WERI-Rb-1 (cell line): ENCODE measurements around the gene ARHGDIB.

Experiments
- DNase-seq: peaks from one replicate; pipeline ENCODE4 v3.0.0-alpha.2; 2020
- H3K27ac ChIP-seq: fragments of 250-450 bp; sonication (Bioruptor Pico); 2 replicates; pipeline ENCODE4 v1.5.1; 2020; ENCODE audit warnings: mild to moderate bottlenecking, moderate library complexity
- H3K27me3 ChIP-seq: fragments of 250-450 bp; sonication (Bioruptor Pico); 2 replicates; pipeline ENCODE4 v1.5.1; 2021; ENCODE audit warnings: mild to moderate bottlenecking, low read depth, moderate library complexity; ENCODE audit not compliant: insufficient read depth, severe bottlenecking
- H3K36me3 ChIP-seq: fragments of 250-450 bp; sonication (Bioruptor Pico); 2 replicates; pipeline ENCODE4 v1.5.1; 2020; ENCODE audit warnings: mild to moderate bottlenecking, moderate library complexity
- H3K4me3 ChIP-seq: 2 replicates; pipeline ENCODE4 v1.5.1; 2011; ENCODE audit warnings: low read depth, mild to moderate bottlenecking, control low read depth, low read length
- H3K9me3 ChIP-seq: fragments of 250-450 bp; sonication (Bioruptor Pico); 2 replicates; pipeline ENCODE4 v1.5.1; 2021; ENCODE audit warnings: mild to moderate bottlenecking, moderate library complexity; ENCODE audit not compliant: severe bottlenecking
- TF ChIP-seq, protein P1 (sequence below): IDR thresholded peaks from 2 replicates; pipeline ENCODE4 v1.5.1; 2011; ENCODE audit warnings: low read depth, mild to moderate bottlenecking, control low read depth, inconsistent platforms, low read length

ARHGDIB gene

DNA sequence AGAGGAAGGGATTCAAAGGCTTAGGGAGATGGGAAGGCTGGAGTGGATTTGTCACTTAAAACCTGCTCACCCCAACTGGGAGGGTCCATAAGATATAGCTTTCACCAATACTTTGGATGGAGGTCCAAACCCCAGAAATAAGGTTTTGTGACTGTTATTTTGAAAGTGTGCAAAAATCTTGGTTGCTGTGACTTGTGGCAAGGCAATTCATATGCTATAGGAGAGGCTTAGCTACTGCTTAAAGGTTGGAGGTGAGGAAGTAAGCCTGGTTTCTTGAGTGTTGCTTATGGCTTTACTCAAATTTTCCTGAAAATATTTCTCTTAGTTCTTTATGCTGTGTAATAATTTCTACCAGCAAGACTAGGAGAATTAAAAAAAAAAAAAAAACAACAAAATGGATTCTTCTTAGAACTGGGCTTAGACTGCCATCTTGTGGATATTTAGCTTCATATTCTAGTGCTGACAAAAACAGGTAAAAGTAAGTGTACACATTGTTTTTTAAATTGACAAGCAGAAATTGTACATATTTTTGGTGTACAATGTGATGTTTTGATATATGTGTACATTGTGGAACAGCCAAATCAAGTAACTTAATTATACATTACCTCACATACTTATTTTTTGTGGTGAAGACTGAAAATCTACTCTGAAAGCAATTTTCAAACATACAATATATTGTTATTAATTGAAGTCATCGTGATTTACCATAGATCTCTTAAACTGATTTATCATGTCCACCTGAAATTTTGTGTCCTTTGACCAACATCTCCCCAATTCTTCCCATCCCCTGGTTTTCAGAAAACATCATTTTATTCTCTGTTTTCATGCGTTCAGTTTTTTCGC, 34.4 kb upstream of the ARHGDIB start:
- no peaks in the 10 kb centered on the region for H3K36me3 ChIP-seq
- no peak for DNase-seq
- H3K9me3 ChIP-seq = peaks cover 2% of the 10 kb centered on the region
- H3K27me3 ChIP-seq = no peaks in the 10 kb centered on the region
- H3K27ac ChIP-seq = no peak overlapping the region
- TF ChIP-seq, protein P1, sequence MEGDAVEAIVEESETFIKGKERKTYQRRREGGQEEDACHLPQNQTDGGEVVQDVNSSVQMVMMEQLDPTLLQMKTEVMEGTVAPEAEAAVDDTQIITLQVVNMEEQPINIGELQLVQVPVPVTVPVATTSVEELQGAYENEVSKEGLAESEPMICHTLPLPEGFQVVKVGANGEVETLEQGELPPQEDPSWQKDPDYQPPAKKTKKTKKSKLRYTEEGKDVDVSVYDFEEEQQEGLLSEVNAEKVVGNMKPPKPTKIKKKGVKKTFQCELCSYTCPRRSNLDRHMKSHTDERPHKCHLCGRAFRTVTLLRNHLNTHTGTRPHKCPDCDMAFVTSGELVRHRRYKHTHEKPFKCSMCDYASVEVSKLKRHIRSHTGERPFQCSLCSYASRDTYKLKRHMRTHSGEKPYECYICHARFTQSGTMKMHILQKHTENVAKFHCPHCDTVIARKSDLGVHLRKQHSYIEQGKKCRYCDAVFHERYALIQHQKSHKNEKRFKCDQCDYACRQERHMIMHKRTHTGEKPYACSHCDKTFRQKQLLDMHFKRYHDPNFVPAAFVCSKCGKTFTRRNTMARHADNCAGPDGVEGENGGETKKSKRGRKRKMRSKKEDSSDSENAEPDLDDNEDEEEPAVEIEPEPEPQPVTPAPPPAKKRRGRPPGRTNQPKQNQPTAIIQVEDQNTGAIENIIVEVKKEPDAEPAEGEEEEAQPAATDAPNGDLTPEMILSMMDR = no peak
- no peak overlapping the region for H3K4me3 ChIP-seq

DNA sequence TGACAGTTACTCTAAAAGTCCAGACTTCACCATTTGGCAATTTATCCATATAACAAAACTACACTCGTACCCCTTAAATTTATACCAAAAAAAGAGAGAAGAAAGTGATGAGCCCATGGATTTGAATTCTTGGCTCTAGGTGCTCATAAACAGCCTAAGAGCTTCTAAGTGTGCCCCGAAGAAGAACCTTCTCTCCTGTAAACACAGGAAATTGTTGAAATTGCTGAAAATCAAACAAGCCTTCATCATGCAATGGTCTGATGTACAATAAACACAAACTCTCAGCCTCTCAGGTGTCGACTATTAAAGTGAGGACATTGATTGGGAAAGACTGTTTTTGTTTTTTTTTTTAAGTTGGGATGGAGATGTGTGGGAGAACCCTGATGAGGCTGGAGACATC, 33.2 kb upstream of the ARHGDIB start:
- no peak for DNase-seq
- Histone ChIP-seq H3K36me3 (no peaks in the 10 kb centered on the region), H3K9me3 (peaks cover 2% of the 10 kb centered on the region), H3K4me3 (no peak overlapping the region), H3K27ac (no peak overlapping the region), H3K27me3 (no peaks in the 10 kb centered on the region)
- TF ChIP-seq, protein P1 = no peak

DNA sequence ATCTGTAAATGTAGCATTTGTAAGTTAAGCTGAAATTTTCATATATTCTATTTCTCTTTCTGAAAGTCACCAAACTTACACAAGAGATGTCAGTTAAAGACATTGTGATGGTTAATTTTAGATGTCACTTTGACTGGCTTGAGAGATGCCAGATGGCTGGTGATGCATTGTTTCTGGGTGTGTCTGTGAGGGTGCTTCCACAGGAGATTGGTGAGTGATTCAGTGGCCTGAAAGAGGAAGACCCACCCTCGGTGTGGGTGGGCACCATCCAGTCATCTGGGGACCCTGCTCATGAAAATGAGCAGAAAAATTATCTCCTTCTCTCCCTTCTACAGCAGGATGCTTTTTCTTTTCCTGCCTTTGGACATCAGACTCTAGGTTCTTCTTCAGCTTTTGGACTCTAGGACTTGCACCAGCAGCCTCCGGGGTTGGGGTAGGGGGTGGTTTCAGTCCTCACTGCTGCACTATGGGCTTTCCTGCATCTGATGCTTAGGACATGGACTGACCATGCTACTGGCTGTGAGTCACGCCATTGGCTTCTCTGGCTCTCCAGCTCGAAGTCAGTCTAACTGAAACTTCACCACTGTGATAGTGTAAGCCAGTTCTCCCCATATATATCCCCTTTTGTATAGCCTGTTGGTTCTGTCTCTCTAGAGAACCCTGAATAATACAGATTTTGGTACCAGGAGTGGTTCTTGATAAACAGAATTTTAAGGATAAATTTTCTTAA, 32.3 kb upstream of the ARHGDIB start:
- H3K9me3 ChIP-seq = peaks cover 2% of the 10 kb centered on the region
- H3K27me3 ChIP-seq = no peaks in the 10 kb centered on the region
- TF ChIP-seq, protein P1 = no peak
- no peak overlapping the region for H3K4me3 ChIP-seq
- DNase-seq = no peak
- no peaks in the 10 kb centered on the region for H3K36me3 ChIP-seq
- H3K27ac ChIP-seq = no peak overlapping the region

DNA sequence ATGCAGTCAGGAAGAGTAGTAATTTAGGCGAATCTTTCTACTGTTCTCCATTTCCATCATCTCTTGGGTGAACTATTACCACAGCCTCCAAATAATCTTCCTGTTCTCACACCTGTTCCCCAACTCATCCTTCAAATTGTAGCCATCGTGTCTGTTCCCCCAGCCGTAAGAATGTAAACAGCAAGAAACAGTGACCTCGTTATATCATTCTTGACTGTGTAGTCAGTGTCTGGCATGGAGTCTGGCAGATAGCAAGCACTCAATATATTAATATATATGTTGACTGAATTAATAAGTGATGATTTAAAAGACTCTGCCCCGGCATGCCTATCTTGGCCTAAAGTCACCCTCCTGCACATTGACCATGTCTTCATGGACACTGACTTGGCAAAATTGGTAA, 31.7 kb upstream of the ARHGDIB start:
- Histone ChIP-seq H3K36me3 (no peaks in the 10 kb centered on the region), H3K27ac (no peak overlapping the region), H3K9me3 (peaks cover 2% of the 10 kb centered on the region), H3K27me3 (no peaks in the 10 kb centered on the region), H3K4me3 (no peak overlapping the region)
- TF ChIP-seq, protein P1 = no peak
- no peak for DNase-seq

DNA sequence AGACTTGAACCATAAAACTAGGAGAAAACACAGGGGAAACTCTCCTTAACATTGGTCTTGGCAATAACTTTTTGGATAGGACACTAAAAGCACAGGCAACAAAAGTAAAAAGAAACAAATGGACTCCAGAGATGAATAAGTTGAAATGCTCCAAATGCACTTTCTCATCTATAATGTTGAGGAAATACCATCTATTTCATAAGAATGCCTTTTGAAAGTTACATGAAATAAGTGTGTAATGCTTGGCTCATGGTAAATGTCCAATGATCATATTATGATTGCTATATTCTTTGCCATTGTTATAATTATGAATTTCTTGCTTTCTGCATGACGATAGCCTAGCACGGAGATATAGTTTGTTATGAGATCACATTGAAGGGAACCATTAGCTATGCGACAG, 31.3 kb upstream of the ARHGDIB start:
- H3K36me3 ChIP-seq = no peaks in the 10 kb centered on the region
- no peak for DNase-seq
- no peak overlapping the region for H3K4me3 ChIP-seq
- no peaks in the 10 kb centered on the region for H3K27me3 ChIP-seq
- TF ChIP-seq, protein P1 = no peak
- no peak overlapping the region for H3K27ac ChIP-seq
- H3K9me3 ChIP-seq = peaks cover 2% of the 10 kb centered on the region
